Immature natural killer cell (primary cell): Measurements from ENCODE around the gene C1QTNF6. TPM values are rescaled to one million over a fixed set of nuclear protein-coding genes. Genes with fewer than 3 reads are reported as not detected.
A peak's percentile ranks its signal among the peaks of the same experiment; 100 is the strongest.

Experiments
- DNase-seq, 3 donors: peaks; one replicate each; pipeline ENCODE4 v3.0.0; 2022; ENCODE audit warnings: mixed read lengths in 1 of 3
- H3K27ac Mint-ChIP-seq, 6 donors: one replicate each; pipeline ENCODE4 v1.8.0; 2020; ENCODE audit warnings: mixed read lengths in 6 of 6, mild to moderate bottlenecking in 5 of 6, inconsistent platforms in 4 of 6, moderate library complexity in 3 of 6
- H3K27me3 Mint-ChIP-seq, 3 donors: one replicate each; pipeline ENCODE4 v1.8.0; 2020 to 2021; ENCODE audit warnings: low read depth in 3 of 3, mild to moderate bottlenecking in 3 of 3, mixed read lengths in 3 of 3, moderate library complexity in 3 of 3, inconsistent platforms in 1 of 3
- H3K36me3 Mint-ChIP-seq, 3 donors: one replicate each; pipeline ENCODE4 v1.8.0; 2020; ENCODE audit warnings: mixed read lengths in 3 of 3, inconsistent platforms in 2 of 3, mild to moderate bottlenecking in 2 of 3
- H3K4me1 Mint-ChIP-seq, 2 donors: one replicate each; pipeline ENCODE4 v1.8.0; 2020; ENCODE audit warnings: inconsistent platforms in 2 of 2, mild to moderate bottlenecking in 2 of 2, mixed read lengths in 2 of 2, moderate library complexity in 1 of 2
- H3K4me3 Mint-ChIP-seq, 5 donors: one replicate each; pipeline ENCODE4 v1.8.0; 2020; ENCODE audit warnings: mild to moderate bottlenecking in 5 of 5, mixed read lengths in 5 of 5, inconsistent platforms in 3 of 5, moderate library complexity in 3 of 5
- H3K9me3 Mint-ChIP-seq, 6 donors: one replicate each; pipeline ENCODE4 v1.8.0; 2020; ENCODE audit warnings: mild to moderate bottlenecking in 6 of 6, mixed read lengths in 6 of 6, inconsistent platforms in 4 of 6, moderate library complexity in 3 of 6
- polyA plus RNA-seq, 3 donors: library from polyadenylated mRNA; unstranded; fragments of 300-500 nt; fragmentation: Illumina TruSeq; gene quantifications; one replicate each; pipeline ENCODE4 v1.2.3, GENCODE V29; 2021

Gene C1QTNF6
- polyA plus RNA-seq, 3 donors from 2014 or later: 1.5 to 1.8 TPM; not detected in 1

DNA sequence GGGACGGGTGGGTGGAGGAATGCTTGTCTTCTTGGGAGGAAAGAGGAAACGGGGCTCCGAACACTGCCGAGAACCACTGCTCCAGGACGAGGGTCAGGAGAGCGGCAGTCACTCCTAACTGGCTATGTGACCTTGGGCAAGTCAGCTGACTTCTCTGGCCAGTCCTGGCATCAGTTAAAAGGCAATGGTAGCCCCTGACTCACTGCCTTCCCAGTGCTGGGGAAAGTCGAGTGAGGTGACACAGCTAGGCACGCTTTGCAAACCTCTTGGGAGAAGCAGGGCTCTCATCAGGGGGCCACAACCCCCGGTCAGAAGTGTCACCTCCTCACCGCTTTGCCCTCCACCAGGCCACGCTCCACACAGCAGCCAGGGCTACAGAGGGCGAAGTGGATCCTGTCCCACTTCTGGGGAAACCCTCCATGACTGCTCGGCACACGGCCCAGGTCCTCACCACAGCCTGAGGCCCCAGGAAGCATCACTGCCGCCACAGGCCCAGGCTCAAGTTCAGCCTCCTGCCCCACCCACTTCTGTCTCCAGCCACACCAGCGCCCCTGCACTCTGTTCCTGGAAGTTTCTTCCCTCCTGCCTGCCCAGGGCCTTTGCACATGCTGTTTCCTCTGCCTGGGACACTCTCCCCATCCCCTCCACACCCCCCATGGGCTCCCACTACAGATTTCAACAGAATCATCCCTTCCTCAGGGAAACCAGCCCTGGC is 54.6 kb downstream of the C1QTNF6 start:
- Mint-ChIP-seq H3K4me3 (peak overlapping the region in 4 of 5 donors; percentile 8 to 68 (median 46)), H3K27me3 (peaks cover 21 to 43% (median 23%) of the 10 kb centered on the region in 3 donors), H3K9me3 (peaks cover 0 to 1% (median 0%) of the 10 kb centered on the region in 6 donors), H3K4me1 (peaks cover 86 to 89% of the 10 kb centered on the region in 2 donors), H3K36me3 (peaks cover 39 to 66% (median 39%) of the 10 kb centered on the region in 3 donors), H3K27ac (peak overlapping the region; percentile 90 to 96 (median 94))
- DNase-seq: peak in 2 of 3 donors; percentile 44 to 60

DNA sequence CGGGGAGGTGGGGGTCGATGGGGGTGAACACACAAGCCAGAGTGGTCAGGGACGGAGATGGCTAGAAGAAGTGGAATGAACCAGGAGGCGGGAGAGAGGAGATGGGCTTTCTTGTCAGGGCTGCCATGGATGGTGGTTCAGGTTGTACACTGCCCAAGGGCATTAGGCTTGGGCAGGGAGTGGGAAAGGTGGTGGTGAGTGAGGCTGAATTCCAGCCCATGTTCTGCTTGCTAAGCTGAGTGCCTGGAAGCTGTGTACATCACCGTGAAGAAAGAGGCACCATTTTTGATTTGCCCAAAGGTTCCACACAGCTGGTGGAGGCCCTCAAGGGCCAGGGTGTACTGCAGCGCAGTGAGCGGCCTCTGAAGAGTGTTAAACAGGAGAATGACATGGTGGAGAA is 55.3 kb downstream of the C1QTNF6 start:
- peaks cover 80 to 85% of the 10 kb centered on the region in 2 donors for H3K4me1 Mint-ChIP-seq
- H3K36me3 Mint-ChIP-seq: peaks cover 32 to 59% (median 32%) of the 10 kb centered on the region in 3 donors
- peak overlapping the region in 3 of 5 donors; percentile 26 to 68 (median 36) for H3K4me3 Mint-ChIP-seq
- H3K27ac Mint-ChIP-seq: peak overlapping the region; percentile 90 to 96 (median 94)
- DNase-seq: no peak
- H3K27me3 Mint-ChIP-seq: peaks cover 20 to 39% (median 22%) of the 10 kb centered on the region in 3 donors
- H3K9me3 Mint-ChIP-seq: peaks cover 0 to 1% (median 0%) of the 10 kb centered on the region in 6 donors

Other genes with a start within 250 kb of the C1QTNF6 start
- 10 to 100 TPM in 1 of 3 donors, 1 to 10 TPM in 2; 8.1 to 20.8 (median 8.4) TPM for gene TST, start 168.8 kb downstream of the C1QTNF6 start, polyA plus RNA-seq
- 10 to 100 TPM; 56.0 to 97.5 (median 59.7) TPM for gene MPST, start 168.5 kb downstream of the C1QTNF6 start, polyA plus RNA-seq
- 10 to 100 TPM; 10.7 to 16.1 (median 14.3) TPM for gene KCTD17, start 136.5 kb downstream of the C1QTNF6 start, polyA plus RNA-seq
- under 1 TPM in 2 of 3 donors, not detected in 1; 0.28 to 0.52 TPM for gene TMPRSS6, start 78.5 kb downstream of the C1QTNF6 start, polyA plus RNA-seq
- 1,000 to 10,000 TPM in 1 of 3 donors, 100 to 1,000 TPM in 2; 863 to 2,762 (median 893) TPM for gene IL2RB, start 38.3 kb downstream of the C1QTNF6 start, polyA plus RNA-seq
- gene SSTR3, start 24.2 kb upstream of the C1QTNF6 start, polyA plus RNA-seq: not detected
- gene RAC2, start 56.0 kb upstream of the C1QTNF6 start, polyA plus RNA-seq: 1,000 to 10,000 TPM in 2 of 3 donors, 100 to 1,000 TPM in 1; 962 to 1,843 (median 1,262) TPM
- gene CYTH4, start 94.3 kb upstream of the C1QTNF6 start, polyA plus RNA-seq: 10 to 100 TPM; 42.5 to 95.4 (median 54.1) TPM
- under 1 TPM in 1 of 3 donors, not detected in 2; 0.04 TPM for gene ELFN2, start 239.2 kb upstream of the C1QTNF6 start, polyA plus RNA-seq